ENCODE data around the gene ARL2. TPM values are rescaled to one million over a fixed set of nuclear protein-coding genes. Genes with fewer than 3 reads are reported as not detected.
A peak's percentile ranks its signal among the peaks of the same experiment; 100 is the strongest.

Gene ARL2
- 86.0 and 107 TPM in 2 replicates for total RNA-seq (2014; rRNA removed)
- Bru-seq, nascent RNA = percentile 85 among the genes with signal in this experiment
- BruChase-seq, experiment 1, labeled RNA remaining after a 6-hour chase = percentile 90 among the genes with signal in this experiment
- percentile 83 among the genes with signal in this experiment for BruChase-seq, experiment 2, labeled RNA remaining after a 2-hour chase
- long read RNA-seq, transcript ARL2-202 (3 exons, 1,228 nt) = minor isoform, 5 of 250 reads
- long read RNA-seq, transcript ARL2-206 (4 exons, 795 nt) = minor isoform, 17 of 250 reads
- long read RNA-seq, transcript ARL2-201 (5 exons, 979 nt) = major isoform, 215 of 250 reads
- long read RNA-seq, partial matches to known transcripts = 4 of 250 reads
- long read RNA-seq, other reads (novel, unspliced or antisense) = 3 of 250 reads

GRCh38 chr11:65013888-65014725 lies at the start of gene ARL2:
ARL2 (plus strand) TSS chr11:65014160; CDS start chr11:65014208, 48 bp downstream.
- Histone ChIP-seq H2AFZ (ENCODE audit: low read length) (peak within 1 kb of the TSS; percentile 99), H3K36me3 (ENCODE audit: low read depth, low read length) (no peaks in the 10 kb centered on the region), H3K4me2 (ENCODE audit: low read length) (peak within 1 kb of the TSS; percentile 96), H3K27me3 (ENCODE audit: low read length) (no peaks in the 10 kb centered on the region), H3K4me3 (ENCODE audit: low read length) (peak within 1 kb of the TSS; percentile 74), H3K27ac (ENCODE audit: low read length) (peak within 1 kb of the TSS; percentile 72), H3K4me1 (ENCODE audit: insufficient read depth, low read length) (peaks cover 14% of the 10 kb centered on the region), H3F3A (ENCODE audit: low read length, unreplicated experiment) (no peaks in the 10 kb centered on the region), H3K9me2 (replicated peaks; ENCODE audit: low read length) (no peaks in the 10 kb centered on the region), H3K9me3 (ENCODE audit: low read length) (no peaks in the 10 kb centered on the region), H3K9ac (ENCODE audit: low read length) (peak within 1 kb of the TSS; percentile 78), H3K79me2 (ENCODE audit: low read length) (peaks cover 10% of the 10 kb centered on the region), H4K20me1 (ENCODE audit: low read length) (no peaks in the 10 kb centered on the region)
- ATAC-seq (peak; percentile 82), DNase-seq (peak; percentile 89)
- POLR2A ChIA-PET (ENCODE audit: unreplicated experiment) = interaction anchor here (0.5 kb wide), 1 partner anchor 140 kb away, joined by 14 read pairs; no protein-coding TSS in a partner anchor
- TF ChIP-seq, protein P1, sequence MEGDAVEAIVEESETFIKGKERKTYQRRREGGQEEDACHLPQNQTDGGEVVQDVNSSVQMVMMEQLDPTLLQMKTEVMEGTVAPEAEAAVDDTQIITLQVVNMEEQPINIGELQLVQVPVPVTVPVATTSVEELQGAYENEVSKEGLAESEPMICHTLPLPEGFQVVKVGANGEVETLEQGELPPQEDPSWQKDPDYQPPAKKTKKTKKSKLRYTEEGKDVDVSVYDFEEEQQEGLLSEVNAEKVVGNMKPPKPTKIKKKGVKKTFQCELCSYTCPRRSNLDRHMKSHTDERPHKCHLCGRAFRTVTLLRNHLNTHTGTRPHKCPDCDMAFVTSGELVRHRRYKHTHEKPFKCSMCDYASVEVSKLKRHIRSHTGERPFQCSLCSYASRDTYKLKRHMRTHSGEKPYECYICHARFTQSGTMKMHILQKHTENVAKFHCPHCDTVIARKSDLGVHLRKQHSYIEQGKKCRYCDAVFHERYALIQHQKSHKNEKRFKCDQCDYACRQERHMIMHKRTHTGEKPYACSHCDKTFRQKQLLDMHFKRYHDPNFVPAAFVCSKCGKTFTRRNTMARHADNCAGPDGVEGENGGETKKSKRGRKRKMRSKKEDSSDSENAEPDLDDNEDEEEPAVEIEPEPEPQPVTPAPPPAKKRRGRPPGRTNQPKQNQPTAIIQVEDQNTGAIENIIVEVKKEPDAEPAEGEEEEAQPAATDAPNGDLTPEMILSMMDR (conservative IDR thresholded peaks at IDR 0.05; ENCODE audit: low read depth, low read length) = peak; percentile 77
- TF ChIP-seq EZH2 (IDR thresholded peaks at IDR 0.05; ENCODE audit: low read length, unreplicated experiment) (no peak), EZH2phosphoT487 (IDR thresholded peaks at IDR 0.05; ENCODE audit: borderline replicate concordance, low read length) (no peak)
- no TSS peak for BruUV-seq (replicated peaks)
- CTCF ChIA-PET = interaction anchor here (0.5 to 1.2 kb wide), 4 partner anchors 19 to 346 kb away, joined by 3 to 8 read pairs (median 4); no protein-coding TSS in a partner anchor
- intact Hi-C loops (cut with micrococcal nuclease) = loop anchor here (1.0 to 5.0 kb wide), 4 partner anchors 63 to 103 kb away; partner anchors contain the start of genes ATG2A, PPP2R5B and ZNHIT2

GRCh38 chr11:64967375-64967774 lies 46.6 kb upstream of the ARL2 start:
- ChIA-PET POLR2A (ENCODE audit: unreplicated experiment) (no interaction called here), CTCF (no interaction called here)
- DNase-seq = no peak

More at GRCh38 chr11:64967375-64967774, 46.6 kb upstream of the ARL2 start:
- H3F3A ChIP-seq (ENCODE audit: low read length, unreplicated experiment) = peaks cover 9% of the 10 kb centered on the region
- H3K9me3 ChIP-seq (ENCODE audit: low read length) = no peaks in the 10 kb centered on the region
- no peaks in the 10 kb centered on the region for H3K27me3 ChIP-seq (ENCODE audit: low read length)
- BruUV-seq (replicated peaks) = no TSS peak
- no peaks in the 10 kb centered on the region for H4K20me1 ChIP-seq (ENCODE audit: low read length)
- TF ChIP-seq EZH2 (IDR thresholded peaks at IDR 0.05; ENCODE audit: low read length, unreplicated experiment) = no peak
- TF ChIP-seq, protein P1 (conservative IDR thresholded peaks at IDR 0.05; ENCODE audit: low read depth, low read length) = no peak
- TF ChIP-seq EZH2phosphoT487 (IDR thresholded peaks at IDR 0.05; ENCODE audit: borderline replicate concordance, low read length) = no peak
- no peak for ATAC-seq
- no peaks in the 10 kb centered on the region for H3K36me3 ChIP-seq (ENCODE audit: low read depth, low read length)
- no peak overlapping the region for H3K9ac ChIP-seq (ENCODE audit: low read length)
- H2AFZ ChIP-seq (ENCODE audit: low read length) = no peak overlapping the region
- intact Hi-C loops (cut with micrococcal nuclease) = no loop called here
- H3K79me2 ChIP-seq (ENCODE audit: low read length) = no peaks in the 10 kb centered on the region
- no peak overlapping the region for H3K27ac ChIP-seq (ENCODE audit: low read length)
- H3K4me1 ChIP-seq (ENCODE audit: insufficient read depth, low read length) = peaks cover 24% of the 10 kb centered on the region
- H3K4me2 ChIP-seq (ENCODE audit: low read length) = no peak overlapping the region
- no peaks in the 10 kb centered on the region for H3K9me2 ChIP-seq (replicated peaks; ENCODE audit: low read length)
- no peak overlapping the region for H3K4me3 ChIP-seq (ENCODE audit: low read length)

All from PC-3 (cell line).